HG03520 (cell line): ENCODE results near the gene MKKS.
"Not testable (repeated sequence)": the region's sequence is repeated elsewhere in the genome, so short reads cannot be mapped to it uniquely, and the experiment has no call there.

Experiments used
- ATAC-seq: cut with Tn5 transposase; IDR thresholded peaks from one replicate; pipeline ENCODE4 v1.9.1; 2021; ENCODE audit warnings: mild to moderate bottlenecking, moderate library complexity; ENCODE audit not compliant: unreplicated experiment

The MKKS gene

GRCh38 chr20:10415013-10415650 lies 18.9 kb downstream of the MKKS start:
- no peak for ATAC-seq

- no peak for ATAC-seq
Observed at GRCh38 chr20:10412591-10413408, 21.2 kb downstream of the MKKS start.

GRCh38 chr20:10411673-10412072 lies 22.3 kb downstream of the MKKS start:
- no peak for ATAC-seq

GRCh38 chr20:10408108-10408813 lies 25.8 kb downstream of the MKKS start:
- no peak for ATAC-seq

- no peak for ATAC-seq
Observed at GRCh38 chr20:10404959-10405530, 29.0 kb downstream of the MKKS start.

- no peak for ATAC-seq
Observed at GRCh38 chr20:10404023-10404628, 29.9 kb downstream of the MKKS start.

GRCh38 chr20:10402938-10403608 lies 30.9 kb downstream of the MKKS start:
- no peak for ATAC-seq

- no peak for ATAC-seq
Observed at GRCh38 chr20:10398834-10399369, 35.1 kb downstream of the MKKS start.

GRCh38 chr20:10394752-10395151 lies 39.3 kb downstream of the MKKS start:
- ATAC-seq, result not testable (repeated sequence)

GRCh38 chr20:10390709-10391108 lies 43.3 kb downstream of the MKKS start:
- no peak for ATAC-seq

- no peak for ATAC-seq
Observed at GRCh38 chr20:10388597-10388996, 45.4 kb downstream of the MKKS start.

GRCh38 chr20:10387686-10388085 lies 46.3 kb downstream of the MKKS start:
- ATAC-seq, result no peak

GRCh38 chr20:10385850-10386544 lies 48.0 kb downstream of the MKKS start:
- ATAC-seq, result no peak

- ATAC-seq, result no peak
Observed at GRCh38 chr20:10381477-10381876, 52.5 kb downstream of the MKKS start.

- no peak for ATAC-seq
Observed at GRCh38 chr20:10379761-10380160, 54.3 kb downstream of the MKKS start.

GRCh38 chr20:10376270-10377075 lies 57.5 kb downstream of the MKKS start:
- no peak for ATAC-seq

- no peak for ATAC-seq
Observed at GRCh38 chr20:10375191-10375590, 58.8 kb downstream of the MKKS start.

- ATAC-seq, result no peak
Observed at GRCh38 chr20:10374036-10374435, 60.0 kb downstream of the MKKS start.

- ATAC-seq, result no peak
Observed at GRCh38 chr20:10371467-10371866, 62.6 kb downstream of the MKKS start.
